HL-60/S4 (cell line): ENCODE data around the gene SHC1.

Source experiments
- in situ Hi-C: fragments of 300-500 bp; cut with MboI; formaldehyde crosslinking; loops from 2 replicates; pipeline ENCODE4 v1.14.3; 2022; ENCODE audit warnings: low sequenced_read_pairs

The SHC1 gene

GRCh38 chr1:155009221-155009711, 38.7 kb upstream of the SHC1 start:
- in situ Hi-C loops: no loop called here

DNA sequence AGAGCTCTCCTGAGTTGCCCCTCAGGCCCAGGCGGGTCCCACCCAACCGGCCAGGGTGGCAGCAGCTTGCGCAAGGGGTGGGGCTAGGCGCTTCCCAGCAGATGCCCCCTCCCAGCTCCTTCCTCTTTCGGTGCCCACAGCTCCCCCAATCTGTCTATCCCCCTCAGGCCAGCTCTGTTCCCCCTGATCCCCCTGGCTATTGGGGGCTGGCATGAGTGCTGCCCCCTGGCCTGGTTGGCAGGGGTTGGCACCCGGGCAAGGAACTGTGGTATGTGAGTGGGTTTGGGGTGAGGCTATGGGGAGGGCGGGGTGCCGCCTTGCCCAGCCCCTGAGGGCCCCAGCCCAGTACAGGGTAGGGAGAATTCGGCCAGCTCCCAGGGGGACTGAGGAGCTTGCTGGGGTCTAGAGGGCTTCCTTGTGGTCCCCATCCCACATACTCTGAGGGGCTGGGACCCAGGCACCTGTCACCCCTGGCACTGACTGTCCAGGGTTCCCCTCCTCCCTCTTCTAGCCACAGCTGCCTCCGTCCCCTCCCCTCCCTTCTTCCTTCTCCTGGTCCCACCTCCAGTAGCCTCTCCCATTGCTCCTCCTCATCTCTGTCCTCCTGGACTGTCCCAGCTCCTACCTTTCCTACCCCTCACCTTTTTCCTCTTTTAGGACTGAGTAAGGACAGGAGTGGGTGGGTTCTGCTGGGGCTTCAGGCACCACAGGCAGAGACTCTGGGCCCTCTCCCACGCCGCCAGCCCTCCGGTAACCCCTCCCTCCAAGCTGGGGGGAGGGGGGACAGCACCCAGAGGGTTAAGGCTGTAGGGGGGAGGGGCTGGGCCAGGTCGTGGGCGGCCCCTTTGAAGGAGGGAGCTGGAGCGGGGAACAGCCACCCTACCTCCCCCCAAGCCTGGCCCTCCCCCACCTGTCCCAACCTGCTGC, 37.7 kb upstream of the SHC1 start:
- in situ Hi-C loops: no loop called here

DNA sequence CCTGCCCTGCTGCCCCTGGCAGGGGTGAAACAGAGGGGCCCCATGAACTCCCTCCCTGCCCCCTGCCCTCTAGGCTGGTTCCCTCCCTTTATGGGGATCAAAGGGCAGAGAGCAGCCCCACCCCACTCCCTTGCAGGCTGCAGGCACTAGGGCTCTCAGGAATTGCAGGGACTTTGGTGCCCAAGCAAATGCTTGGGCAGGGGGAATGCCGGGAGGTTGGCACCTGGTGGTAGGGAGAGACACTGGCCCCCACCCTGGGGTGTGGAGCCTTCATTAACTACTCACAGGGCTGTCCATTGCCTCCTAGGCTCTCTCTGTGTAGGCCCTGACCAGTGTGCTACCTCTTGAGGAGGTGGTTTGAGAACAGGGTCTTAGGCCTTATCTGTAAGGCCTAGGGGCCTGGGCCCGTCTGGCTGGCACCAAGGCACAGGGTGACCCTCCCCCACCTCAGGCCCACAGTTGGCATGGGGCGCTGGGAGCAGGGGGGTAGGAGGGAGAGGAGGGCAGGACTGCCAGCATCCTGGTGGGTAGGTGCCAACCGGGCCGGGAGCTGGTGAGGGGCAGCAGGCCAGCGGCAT, 36.8 kb upstream of the SHC1 start:
- in situ Hi-C loops: no loop called here

- in situ Hi-C loops: no loop called here
Measured at GRCh38 chr1:155006601-155007101, 36.1 kb upstream of the SHC1 start.

DNA sequence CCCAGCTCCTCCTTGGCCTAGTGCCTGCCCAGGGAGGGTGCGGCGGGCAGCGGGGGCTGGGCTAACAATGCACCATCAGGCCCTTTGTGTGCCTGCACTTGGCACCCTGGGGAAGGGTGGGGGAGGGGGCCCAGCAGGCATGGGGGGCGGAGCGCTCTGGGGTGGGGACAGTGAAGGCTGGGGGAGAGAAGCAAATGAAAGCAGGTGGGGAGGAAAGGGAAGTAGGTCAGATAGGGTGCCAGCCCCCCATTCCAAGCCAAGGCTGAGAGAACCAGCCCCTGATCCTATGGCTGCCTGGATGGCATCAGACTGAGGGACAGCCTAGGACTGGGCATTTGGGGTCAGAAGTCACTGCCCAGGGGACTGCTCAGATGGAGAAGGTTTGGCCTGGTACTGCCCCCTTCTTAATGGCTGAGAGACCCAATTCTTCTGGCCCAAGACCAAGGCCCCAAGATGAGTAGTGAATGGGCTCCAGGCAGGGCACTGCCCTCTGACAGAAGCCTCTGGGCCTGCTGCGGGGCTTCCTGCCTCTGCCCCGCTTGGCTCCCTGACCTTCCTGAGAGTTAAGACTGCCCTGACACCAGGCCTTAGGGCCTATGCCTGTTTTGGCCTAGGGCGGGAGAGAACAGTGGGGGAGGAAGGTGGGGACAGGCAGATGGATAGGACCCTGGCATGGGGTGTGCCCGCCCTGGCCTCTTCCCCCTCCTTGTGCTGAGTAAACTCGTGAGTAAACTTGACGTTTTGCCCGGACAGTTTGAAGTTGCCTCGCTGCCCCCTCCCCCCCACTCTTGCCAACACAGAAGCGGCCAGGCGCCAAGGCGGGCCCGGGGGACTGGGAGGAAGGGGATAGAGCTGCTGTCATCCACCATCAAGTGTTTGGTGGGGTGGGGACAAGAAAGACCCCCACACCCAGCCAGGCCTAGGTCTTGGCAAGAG, 34.8 kb upstream of the SHC1 start:
- in situ Hi-C loops: no loop called here

- in situ Hi-C loops: no loop called here
Measured at GRCh38 chr1:155004352-155005075, 34.0 kb upstream of the SHC1 start.

DNA sequence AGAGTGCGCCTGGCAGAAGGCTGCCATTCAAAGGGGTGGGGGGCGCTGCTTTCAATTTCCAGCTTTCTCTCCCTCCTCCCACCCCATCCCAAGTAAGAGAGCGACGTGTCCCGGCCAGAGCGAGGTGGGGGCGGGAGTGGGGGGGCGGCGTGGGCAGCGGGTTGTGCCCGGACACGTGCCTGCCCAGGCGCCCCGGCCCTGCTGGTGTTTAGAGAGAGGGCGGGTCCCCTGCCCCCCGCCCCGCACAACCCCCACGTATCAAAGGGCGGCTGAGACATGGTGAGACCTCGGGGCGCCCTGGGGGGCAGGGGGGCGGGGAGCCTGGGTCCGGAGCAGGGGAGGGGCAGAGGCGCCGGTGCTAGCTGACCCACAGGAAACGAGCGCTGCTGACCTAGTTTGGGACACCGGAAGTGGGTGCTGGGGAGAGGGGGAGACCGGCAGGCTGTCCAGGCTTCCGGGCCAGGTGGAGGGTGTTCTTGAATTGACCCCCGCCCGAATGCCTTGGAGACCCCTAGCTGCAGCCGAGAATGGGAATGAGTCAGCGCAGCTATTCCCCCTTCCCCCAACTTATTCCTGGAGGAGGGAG, 33.3 kb upstream of the SHC1 start:
- in situ Hi-C loops: no loop called here

- in situ Hi-C loops: no loop called here
Measured at GRCh38 chr1:155003227-155003765, 32.7 kb upstream of the SHC1 start.

DNA sequence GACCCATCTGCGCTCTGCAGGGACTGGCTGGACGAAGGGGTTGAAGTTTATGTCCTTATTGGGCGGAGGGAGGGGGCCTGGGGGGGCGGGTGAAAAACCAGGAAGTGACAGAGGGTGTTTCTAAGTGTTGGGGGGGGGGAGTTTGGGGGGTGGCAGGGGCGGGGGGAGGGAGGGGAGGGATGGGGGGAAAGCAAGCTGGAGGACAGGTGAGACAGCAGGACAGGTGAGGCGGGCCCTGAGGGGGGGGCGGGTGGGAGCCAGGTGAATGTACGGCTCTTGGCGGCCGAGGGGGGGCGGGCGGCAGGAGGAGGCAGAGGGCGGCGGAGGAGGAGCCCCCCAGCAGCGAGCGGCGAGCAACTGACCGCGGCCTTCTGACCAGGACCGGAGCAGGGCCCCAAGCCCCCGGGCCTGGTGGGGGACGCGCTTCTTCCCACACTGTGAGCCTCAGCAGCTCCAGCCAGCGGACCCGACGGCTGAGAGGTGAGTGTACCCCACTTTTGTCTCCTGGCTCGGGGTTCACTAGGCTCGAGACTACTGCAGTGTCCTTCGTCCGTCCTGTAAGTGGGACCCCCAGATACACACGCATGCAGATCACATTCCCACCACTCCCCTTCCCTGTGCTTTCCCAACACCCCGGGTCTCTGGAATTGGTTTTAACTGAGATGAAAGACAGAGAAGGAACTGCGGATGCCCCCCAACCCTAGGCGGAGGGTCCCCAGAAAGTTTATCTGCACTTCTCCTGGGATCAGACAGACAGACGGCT, 32.1 kb upstream of the SHC1 start, which contains the start of gene ZBTB7B:
Gene ZBTB7B (plus strand): TSS at position 339 of the 763 bp plus-strand sequence. CDS start 11,859 bp downstream, outside the sequence.
- in situ Hi-C loops: no loop called here

- in situ Hi-C loops: no loop called here
Measured at GRCh38 chr1:155001675-155002463, 31.3 kb upstream of the SHC1 start.

GRCh38 chr1:155001425-155001674, 30.8 kb upstream of the SHC1 start:
- in situ Hi-C loops: no loop called here

DNA sequence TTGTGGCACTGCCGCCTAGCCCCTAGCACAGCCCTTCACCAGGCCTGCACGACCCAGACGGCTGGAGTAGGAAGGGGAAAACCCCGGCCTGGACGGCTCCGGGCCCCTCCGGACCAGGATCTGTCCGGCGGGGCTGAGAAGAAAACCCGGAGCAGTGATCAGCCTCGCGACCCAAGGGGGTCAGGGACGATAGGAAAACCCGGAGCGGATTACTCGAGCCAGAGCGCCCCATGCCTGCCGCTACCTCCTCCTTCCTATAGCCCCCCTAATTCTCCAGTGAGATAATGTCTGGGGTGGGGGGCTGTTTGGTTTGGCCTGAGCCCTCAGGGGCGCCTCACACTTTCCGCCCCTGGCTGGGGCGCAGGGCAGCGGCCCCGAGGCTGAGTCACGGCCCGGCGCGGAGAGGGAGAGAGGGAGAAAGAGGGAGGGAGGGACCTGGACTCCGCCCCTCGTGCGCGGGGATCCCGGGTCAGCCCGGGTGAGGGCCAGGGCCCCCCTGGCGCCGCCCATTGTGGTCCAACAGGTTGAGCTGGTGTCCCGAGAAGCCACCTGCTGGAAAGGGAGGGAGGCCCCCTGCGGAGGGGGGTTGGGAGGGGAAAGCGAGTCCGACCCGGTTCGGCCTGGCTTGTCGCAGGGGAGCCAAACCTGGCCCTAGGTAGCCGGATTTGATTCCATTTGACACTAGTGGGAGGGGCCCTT, 30.3 kb upstream of the SHC1 start:
- in situ Hi-C loops: no loop called here

DNA sequence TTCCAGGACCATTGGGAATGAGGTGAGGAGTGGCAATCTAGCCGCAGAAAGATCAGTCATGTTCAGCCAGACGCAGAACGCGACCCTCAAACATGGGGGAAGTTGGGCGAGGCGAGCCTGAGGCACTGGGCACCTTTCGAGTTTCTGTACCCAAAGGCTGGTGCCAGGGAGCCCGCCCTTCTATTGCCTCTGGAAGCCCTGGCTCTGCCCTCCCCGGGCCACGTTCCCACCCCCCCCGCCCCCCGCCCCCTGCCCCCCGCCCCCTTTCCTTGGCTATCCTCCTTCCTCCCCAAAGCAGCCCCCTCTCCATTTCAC, 29.8 kb upstream of the SHC1 start:
- in situ Hi-C loops: no loop called here

- in situ Hi-C loops: no loop called here
Measured at GRCh38 chr1:154999571-155000410, 29.2 kb upstream of the SHC1 start.

DNA sequence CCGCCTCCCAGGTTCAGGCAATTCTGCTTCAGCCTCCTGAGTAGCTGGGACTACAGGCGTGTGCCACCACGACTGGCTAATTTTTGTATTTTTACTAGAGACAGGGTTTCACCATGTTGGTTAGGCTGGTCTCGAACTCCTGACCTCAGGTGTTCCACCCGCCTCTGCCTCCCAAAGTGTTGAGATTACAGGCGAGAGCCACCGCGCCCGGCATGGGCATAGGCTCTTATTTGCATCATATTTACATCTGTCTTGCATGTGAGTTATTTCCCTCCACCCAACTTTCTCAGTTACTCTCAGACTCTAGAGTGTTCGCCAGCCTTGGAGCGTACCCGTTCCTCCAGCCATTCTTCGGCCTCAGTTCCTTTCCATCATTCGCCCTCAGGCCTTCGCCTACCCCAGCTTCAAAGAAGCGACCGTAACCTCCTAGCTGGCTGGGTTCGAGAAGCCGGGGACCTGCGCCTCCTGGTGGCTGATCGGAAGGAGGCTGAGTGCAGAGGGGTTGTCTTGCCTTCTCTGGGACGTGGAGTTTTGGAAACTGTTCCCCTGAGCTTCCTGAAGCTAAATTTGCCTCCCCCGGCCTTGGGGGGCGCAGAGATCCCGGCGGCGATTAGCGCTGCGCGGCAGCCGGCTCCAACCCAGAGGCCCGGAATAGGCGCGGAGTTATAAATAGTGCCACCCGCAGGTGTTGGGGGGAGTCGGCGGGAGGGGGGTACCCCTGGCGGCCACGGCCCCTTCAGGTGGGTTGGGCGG, 28.4 kb upstream of the SHC1 start:
- in situ Hi-C loops: no loop called here

GRCh38 chr1:154998201-154998780, 27.7 kb upstream of the SHC1 start:
- in situ Hi-C loops: no loop called here
